HG03064 (cell line): ENCODE data around the gene PSD4.

Experiments
- ATAC-seq: cut with Tn5 transposase; IDR thresholded peaks from one replicate; pipeline ENCODE4 v1.9.1; 2021; ENCODE audit warnings: low read depth; ENCODE audit not compliant: unreplicated experiment

The PSD4 gene

GRCh38 chr2:113219092-113219441, 45.3 kb downstream of the PSD4 start:
- ATAC-seq, result no peak

GRCh38 chr2:113219525-113219888, 45.7 kb downstream of the PSD4 start:
- ATAC-seq, result no peak

GRCh38 chr2:113219889-113220641, 46.3 kb downstream of the PSD4 start:
- ATAC-seq, result no peak

GRCh38 chr2:113220970-113221708, 47.4 kb downstream of the PSD4 start:
- ATAC-seq, result no peak

- no peak for ATAC-seq
Observed at GRCh38 chr2:113221846-113222245, 48.1 kb downstream of the PSD4 start.

- no peak for ATAC-seq
Observed at GRCh38 chr2:113223813-113224212, 50.0 kb downstream of the PSD4 start.

- no peak for ATAC-seq
Observed at GRCh38 chr2:113224647-113225236, 51.0 kb downstream of the PSD4 start.

- no peak for ATAC-seq
Observed at GRCh38 chr2:113225263-113226259, 51.8 kb downstream of the PSD4 start.

- ATAC-seq, result no peak
Observed at GRCh38 chr2:113226462-113226861, 52.7 kb downstream of the PSD4 start.

GRCh38 chr2:113227290-113227689, 53.5 kb downstream of the PSD4 start:
- no peak for ATAC-seq

GRCh38 chr2:113227698-113228097, 53.9 kb downstream of the PSD4 start:
- no peak for ATAC-seq

- ATAC-seq, result no peak
Observed at GRCh38 chr2:113228351-113228750, 54.6 kb downstream of the PSD4 start.

- no peak for ATAC-seq
Observed at GRCh38 chr2:113228991-113229716, 55.4 kb downstream of the PSD4 start.

GRCh38 chr2:113229795-113230194, 56.0 kb downstream of the PSD4 start:
- ATAC-seq, result no peak

- ATAC-seq, result no peak
Observed at GRCh38 chr2:113230531-113230930, 56.8 kb downstream of the PSD4 start.

- ATAC-seq, result no peak
Observed at GRCh38 chr2:113231064-113231463, 57.3 kb downstream of the PSD4 start.

GRCh38 chr2:113232123-113232522, 58.4 kb downstream of the PSD4 start:
- no peak for ATAC-seq

- ATAC-seq, result no peak
Observed at GRCh38 chr2:113232740-113233139, 59.0 kb downstream of the PSD4 start.

GRCh38 chr2:113233593-113234550, 60.1 kb downstream of the PSD4 start:
- no peak for ATAC-seq
